GM23338 (cell line): ENCODE measurements around the gene SLC35G4. TPM values are rescaled to one million over a fixed set of nuclear protein-coding genes. Genes with fewer than 3 reads are reported as not detected.

Experiments
- microRNA-seq: library from miRNA; unstranded; fragments of <30 nt; microRNA quantifications from one replicate; pipeline ENCODE4, GENCODE V29; 2017
- polyA plus RNA-seq: library from polyadenylated mRNA; unstranded; fragments of >200 nt; fragmentation: Nextera tagmentation; extraction: Ambion mirVana; gene quantifications from 2 replicates; pipeline ENCODE4 v1.2.1, GENCODE V29; 2016
- small RNA-seq: library from RNA; depleted of rRNA; stranded (forward); fragments of <200 nt; gene quantifications from one replicate; pipeline ENCODE3, GENCODE V24; 2014; ENCODE audit warnings: low replicate concordance
- total RNA-seq: library from RNA; depleted of rRNA; stranded (reverse); fragments of >200 nt; shearing (Covaris generic); gene quantifications from 2 replicates; pipeline ENCODE4 v1.2.3, GENCODE V29; 2014; rRNA removed

SLC35G4 gene
- total and polyA plus RNA-seq, 2 experiments from 2014 or later: not detected

Small RNA genes lying within 50 kb of the gene (microRNA-seq; reads per million reads assigned to microRNA genes)
- not detected for gene MIR7153

Small RNA genes lying within 50 kb of the gene (small RNA-seq; reads per million reads assigned to genes)
- gene AP001120.4: not detected

Other genes with a start within 250 kb of the SLC35G4 start
- 21.2 and 21.6 TPM in 2 replicates for gene GNAL, start 79.7 kb downstream of the SLC35G4 start, total RNA-seq
- 6.2 and 7.5 TPM in 2 replicates for gene GNAL, start 79.7 kb downstream of the SLC35G4 start, polyA plus RNA-seq
- 47.4 and 52.1 TPM in 2 replicates for gene CHMP1B, start 241.8 kb downstream of the SLC35G4 start, total RNA-seq
- 38.5 and 41.8 TPM in 2 replicates for gene CHMP1B, start 241.8 kb downstream of the SLC35G4 start, polyA plus RNA-seq